HG03060 (cell line): ENCODE measurements around the gene FBXL17.

Source experiments
- ATAC-seq: cut with Tn5 transposase; IDR thresholded peaks from one replicate; pipeline ENCODE4 v1.9.1; 2021; ENCODE audit warnings: low read depth, moderate number of reproducible peaks; ENCODE audit not compliant: unreplicated experiment

Gene FBXL17

DNA sequence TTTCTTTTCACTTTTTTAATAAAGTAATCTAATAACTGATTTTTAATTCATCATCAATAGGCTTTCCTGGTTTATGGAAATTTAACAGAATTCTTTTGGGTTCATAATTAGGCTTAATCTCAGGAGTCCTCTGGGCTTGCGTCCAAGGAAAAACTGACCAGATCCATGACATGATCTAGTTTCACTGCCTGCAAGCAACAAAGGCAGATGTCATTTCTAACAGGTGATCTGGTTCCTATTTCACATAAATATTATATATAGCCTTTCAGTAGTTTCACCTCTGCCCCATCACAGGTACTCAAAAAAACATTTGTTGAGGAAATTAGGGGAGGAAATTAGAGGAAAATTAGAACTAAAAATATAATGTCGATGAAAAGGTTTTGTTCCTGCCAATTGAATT lies 126.4 kb downstream of the FBXL17 start:
- no peak for ATAC-seq

- no peak for ATAC-seq
Measured at GRCh38 chr5:108251350-108251749, 130.5 kb downstream of the FBXL17 start.

DNA sequence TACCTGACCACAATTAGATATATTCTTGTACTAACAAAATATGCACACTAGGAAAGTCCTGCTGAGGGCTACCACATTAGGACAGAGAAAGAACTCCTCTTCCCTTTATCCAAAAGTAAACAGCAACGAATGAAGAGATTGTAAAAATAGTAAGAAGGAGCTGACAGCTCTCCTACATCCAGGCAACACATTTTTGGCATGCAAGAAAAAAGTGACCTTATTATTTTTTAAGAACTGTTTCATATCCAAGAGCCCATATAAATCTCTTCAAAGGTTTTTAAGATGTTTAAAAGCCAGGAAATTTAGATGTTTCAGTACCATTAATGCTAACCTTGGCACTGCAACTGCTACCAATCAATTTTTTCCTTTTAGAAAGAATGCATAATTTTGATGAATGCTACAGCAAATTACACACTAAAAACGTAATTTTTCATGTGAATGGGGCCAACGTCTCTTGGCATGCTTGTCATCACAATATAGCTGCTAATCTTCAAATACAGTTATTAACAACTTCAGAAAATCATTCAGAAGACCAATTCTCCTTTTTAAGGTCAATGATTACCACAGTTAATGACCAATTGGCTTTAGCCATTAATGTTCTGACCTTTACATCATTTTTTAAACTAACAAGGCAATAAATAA lies 132.0 kb downstream of the FBXL17 start:
- ATAC-seq = no peak

GRCh38 chr5:108249095-108249784 lies 132.7 kb downstream of the FBXL17 start:
- ATAC-seq = no peak

GRCh38 chr5:108238936-108239887 lies 142.7 kb downstream of the FBXL17 start:
- ATAC-seq = no peak

GRCh38 chr5:108238461-108238860 lies 143.4 kb downstream of the FBXL17 start:
- no peak for ATAC-seq

- no peak for ATAC-seq
Measured at GRCh38 chr5:108233617-108234155, 148.2 kb downstream of the FBXL17 start.

DNA sequence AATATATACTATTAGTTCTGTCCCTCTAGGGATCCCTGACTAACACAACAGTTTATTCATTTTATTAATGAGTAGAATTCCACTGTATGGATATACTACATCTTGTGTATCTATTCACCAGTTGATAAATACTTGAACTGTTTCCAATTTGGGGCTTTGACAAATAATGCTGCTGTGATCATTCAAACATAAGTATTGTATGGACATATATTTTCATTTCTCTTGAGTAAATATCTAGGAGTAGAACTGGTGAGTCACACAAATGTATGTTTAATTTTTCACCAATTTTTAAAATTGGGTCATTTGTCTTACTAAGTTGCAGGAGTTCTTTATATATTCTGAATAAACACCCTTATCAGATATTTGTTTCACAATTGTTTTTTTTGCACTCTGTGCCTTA lies 149.1 kb downstream of the FBXL17 start:
- ATAC-seq = no peak

GRCh38 chr5:108222011-108222410 lies 159.9 kb downstream of the FBXL17 start:
- ATAC-seq = no peak

DNA sequence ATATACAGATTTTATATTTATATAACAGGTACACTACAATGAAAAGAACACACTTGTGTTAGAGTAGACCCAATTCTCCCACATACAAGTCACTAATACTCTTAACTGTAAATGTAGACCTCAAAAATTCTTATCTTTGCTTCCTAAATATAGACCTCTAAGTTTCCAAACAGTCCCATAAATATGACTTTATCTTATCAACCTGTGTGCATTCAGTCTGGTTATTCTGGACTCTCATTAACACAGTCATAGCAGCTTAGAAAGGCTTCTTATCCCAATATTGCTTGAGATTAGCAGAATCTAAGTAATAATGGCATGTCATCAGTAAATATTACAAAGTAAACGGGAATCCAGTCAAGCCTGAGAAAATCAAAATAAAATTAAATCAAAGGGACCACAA lies 161.1 kb downstream of the FBXL17 start:
- no peak for ATAC-seq

DNA sequence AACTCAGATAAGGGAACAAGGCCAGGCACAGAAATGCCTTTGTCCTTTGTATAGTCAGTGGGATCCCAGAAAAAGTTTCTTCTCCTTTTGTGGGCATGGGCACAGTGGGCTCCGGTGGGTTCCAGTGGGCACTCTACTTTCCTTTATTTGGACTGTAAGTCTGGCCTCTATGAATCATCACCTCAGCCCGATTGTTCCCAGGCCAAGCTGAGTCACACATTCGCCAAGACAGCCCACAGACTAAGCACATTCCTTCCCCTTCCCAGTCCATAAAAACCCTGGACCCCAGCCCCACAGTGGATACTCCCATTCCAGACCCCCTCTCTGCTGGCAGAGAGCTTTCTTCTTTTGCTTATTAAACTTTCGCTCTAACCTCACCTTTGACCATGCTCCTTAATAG lies 165.0 kb downstream of the FBXL17 start:
- no peak for ATAC-seq

GRCh38 chr5:108214857-108215256 lies 167.0 kb downstream of the FBXL17 start:
- no peak for ATAC-seq

- no peak for ATAC-seq
Measured at GRCh38 chr5:108212775-108213346, 169.0 kb downstream of the FBXL17 start.

- ATAC-seq = no peak
Measured at GRCh38 chr5:108206707-108207106, 175.2 kb downstream of the FBXL17 start.

- no peak for ATAC-seq
Measured at GRCh38 chr5:108201721-108202120, 180.2 kb downstream of the FBXL17 start.

DNA sequence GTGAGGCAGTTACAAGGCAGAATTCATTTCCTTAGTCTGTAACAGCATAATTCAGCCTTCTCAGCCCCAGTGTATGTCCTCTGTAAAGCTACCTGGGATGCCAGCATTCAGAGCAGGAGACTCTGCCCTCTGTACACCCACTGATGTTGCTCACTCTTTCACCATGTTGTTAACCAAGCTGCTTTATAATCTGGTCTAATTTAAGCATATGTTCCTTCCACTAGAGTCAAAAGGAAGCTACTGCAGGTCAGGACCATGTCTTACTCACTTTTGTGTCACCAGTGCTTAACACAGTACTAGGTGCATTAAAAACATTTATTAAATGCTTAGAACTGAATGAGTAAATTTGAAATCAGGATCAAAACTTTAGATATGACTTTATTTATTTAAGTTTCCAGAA lies 185.6 kb downstream of the FBXL17 start:
- no peak for ATAC-seq

DNA sequence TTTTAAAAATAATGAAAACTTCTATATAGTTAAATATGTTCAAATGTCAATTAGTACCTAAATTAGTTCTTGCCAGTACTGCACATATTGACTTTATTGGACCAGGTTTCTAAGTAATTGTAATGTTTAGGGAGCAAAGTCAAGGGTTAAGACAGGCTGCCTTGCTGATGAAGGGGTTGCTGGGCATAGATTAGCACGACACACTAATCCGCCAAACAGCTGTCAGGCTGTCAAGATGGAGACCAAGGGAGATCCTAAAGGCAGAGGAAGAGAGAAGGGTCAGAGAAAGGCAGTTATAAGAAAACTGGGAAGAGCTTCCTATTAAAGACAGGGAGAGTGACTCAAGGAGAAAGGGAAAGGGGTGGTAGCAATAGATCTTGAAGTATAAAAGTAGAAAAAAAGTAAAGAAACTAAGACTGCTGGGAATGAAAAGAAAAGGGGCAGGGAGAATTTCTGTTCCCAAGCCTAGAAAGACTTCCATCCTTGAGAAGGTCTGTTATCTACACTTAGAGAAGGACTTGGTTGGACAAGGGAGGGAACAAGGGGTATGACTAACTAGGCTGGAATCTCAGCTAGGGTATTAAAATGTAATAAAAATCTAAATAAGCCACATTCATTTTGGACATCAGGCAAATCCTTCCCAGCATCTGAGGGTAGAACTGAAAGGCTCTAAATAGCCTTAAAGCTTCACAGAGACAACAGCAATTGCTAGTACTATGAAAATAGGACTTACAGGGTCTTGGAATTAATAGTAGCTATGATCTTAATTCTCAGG lies 188.7 kb downstream of the FBXL17 start:
- ATAC-seq = no peak

- ATAC-seq = no peak
Measured at GRCh38 chr5:108184940-108185339, 197.0 kb downstream of the FBXL17 start.

GRCh38 chr5:108181975-108182374 lies 199.9 kb downstream of the FBXL17 start:
- no peak for ATAC-seq

- no peak for ATAC-seq
Measured at GRCh38 chr5:108174286-108174685, 207.6 kb downstream of the FBXL17 start.
